HL-60 (cell line): Measurements from ENCODE around the gene ENTPD2.

Source experiments
- DNase-seq, 2 experiments: peaks; one replicate each; pipeline ENCODE4 v3.0.0-alpha.2; 2010 to 2020; ENCODE audit warnings: low read depth in 1 of 2, low spot score in 1 of 2
- H3K27ac ChIP-seq: fragments of 250-450 bp; sonication (Bioruptor Pico); replicated peaks from 2 replicates; pipeline ENCODE4 v1.5.1; 2020; ENCODE audit warnings: mild to moderate bottlenecking, moderate library complexity
- H3K27me3 ChIP-seq: fragments of 250-450 bp; sonication (Bioruptor Pico); 2 replicates; pipeline ENCODE4 v1.5.1; 2021; ENCODE audit warnings: mild to moderate bottlenecking, moderate library complexity; ENCODE audit not compliant: insufficient read depth, poor library complexity, severe bottlenecking
- H3K4me3 ChIP-seq: replicated peaks from 2 replicates; pipeline ENCODE4 v1.5.1; 2011; ENCODE audit warnings: mild to moderate bottlenecking, control low read depth, low read length; ENCODE audit not compliant: insufficient read depth
- GABPA ChIP-seq: IDR thresholded peaks from 2 replicates; pipeline ENCODE4 v1.6.1; 2012; ENCODE audit warnings: low read depth
- POLR2AphosphoS5 ChIP-seq: IDR thresholded peaks from 2 replicates; pipeline ENCODE4 v1.6.1; 2012; ENCODE audit warnings: low read depth
- SPI1 ChIP-seq: IDR thresholded peaks from 2 replicates; pipeline ENCODE4 v1.6.1; 2012; ENCODE audit warnings: low read depth, mild to moderate bottlenecking, borderline replicate concordance
- TF ChIP-seq, protein P1 (sequence below): IDR thresholded peaks from one replicate; pipeline ENCODE4 v1.5.1; 2011; ENCODE audit warnings: low read length, control low read depth, inconsistent platforms; ENCODE audit not compliant: insufficient read depth
- TF ChIP-seq, protein P2 (sequence below): IDR thresholded peaks from 2 replicates; pipeline ENCODE4 v1.6.1; 2012; ENCODE audit warnings: low read depth; ENCODE audit not compliant: insufficient replicate concordance

Gene ENTPD2

DNA sequence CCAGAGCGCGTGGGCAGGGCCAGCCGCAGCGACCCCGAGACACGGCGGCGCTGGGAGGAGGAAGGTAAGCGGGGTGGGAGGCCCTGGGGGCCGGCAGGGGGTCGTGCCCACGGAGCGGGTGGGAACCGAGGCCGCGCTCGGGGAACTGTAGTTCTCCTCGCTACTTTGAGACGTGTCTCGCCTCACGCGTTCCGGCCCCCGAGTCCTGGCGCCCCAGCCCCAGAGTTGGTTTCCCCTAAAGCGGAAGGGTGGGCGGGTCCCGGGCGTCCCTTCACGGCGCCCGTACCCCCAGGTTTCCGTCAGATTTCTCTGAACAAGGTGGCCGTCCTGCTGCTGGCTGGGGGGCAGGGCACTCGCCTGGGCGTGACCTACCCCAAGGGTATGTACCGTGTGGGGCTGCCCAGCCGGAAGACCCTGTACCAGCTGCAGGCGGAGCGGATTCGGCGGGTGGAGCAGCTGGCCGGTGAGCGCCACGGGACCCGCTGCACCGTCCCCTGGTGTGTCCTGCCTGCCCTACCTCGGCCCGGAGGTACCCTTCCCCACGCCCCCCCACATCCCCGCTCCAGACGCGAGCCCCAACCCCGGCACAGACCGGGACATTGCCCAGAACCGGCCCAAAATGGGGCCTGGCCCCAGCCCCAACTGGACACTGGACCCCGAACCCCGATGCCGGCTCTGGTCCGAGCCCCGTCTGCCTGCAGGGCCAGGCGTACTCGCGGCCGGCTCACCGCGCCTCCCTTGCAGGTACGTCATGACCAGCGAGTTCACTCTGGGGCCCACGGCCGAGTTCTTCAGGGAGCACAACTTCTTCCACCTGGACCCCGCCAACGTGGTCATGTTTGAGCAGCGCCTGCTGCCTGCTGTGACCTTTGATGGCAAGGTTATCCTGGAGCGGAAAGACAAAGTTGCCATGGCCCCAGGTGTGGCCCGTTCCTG lies 24.2 kb upstream of the ENTPD2 start:
- H3K27ac ChIP-seq: no peak overlapping the region
- no peak for DNase-seq
- H3K27me3 ChIP-seq: peaks cover 10% of the 10 kb centered on the region
- H3K4me3 ChIP-seq: peak overlapping the region; percentile 60
- no peak for TF ChIP-seq POLR2AphosphoS5
- no peak for TF ChIP-seq SPI1
- TF ChIP-seq, protein P1, sequence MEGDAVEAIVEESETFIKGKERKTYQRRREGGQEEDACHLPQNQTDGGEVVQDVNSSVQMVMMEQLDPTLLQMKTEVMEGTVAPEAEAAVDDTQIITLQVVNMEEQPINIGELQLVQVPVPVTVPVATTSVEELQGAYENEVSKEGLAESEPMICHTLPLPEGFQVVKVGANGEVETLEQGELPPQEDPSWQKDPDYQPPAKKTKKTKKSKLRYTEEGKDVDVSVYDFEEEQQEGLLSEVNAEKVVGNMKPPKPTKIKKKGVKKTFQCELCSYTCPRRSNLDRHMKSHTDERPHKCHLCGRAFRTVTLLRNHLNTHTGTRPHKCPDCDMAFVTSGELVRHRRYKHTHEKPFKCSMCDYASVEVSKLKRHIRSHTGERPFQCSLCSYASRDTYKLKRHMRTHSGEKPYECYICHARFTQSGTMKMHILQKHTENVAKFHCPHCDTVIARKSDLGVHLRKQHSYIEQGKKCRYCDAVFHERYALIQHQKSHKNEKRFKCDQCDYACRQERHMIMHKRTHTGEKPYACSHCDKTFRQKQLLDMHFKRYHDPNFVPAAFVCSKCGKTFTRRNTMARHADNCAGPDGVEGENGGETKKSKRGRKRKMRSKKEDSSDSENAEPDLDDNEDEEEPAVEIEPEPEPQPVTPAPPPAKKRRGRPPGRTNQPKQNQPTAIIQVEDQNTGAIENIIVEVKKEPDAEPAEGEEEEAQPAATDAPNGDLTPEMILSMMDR: no peak
- TF ChIP-seq GABPA: no peak
- TF ChIP-seq, protein P2, sequence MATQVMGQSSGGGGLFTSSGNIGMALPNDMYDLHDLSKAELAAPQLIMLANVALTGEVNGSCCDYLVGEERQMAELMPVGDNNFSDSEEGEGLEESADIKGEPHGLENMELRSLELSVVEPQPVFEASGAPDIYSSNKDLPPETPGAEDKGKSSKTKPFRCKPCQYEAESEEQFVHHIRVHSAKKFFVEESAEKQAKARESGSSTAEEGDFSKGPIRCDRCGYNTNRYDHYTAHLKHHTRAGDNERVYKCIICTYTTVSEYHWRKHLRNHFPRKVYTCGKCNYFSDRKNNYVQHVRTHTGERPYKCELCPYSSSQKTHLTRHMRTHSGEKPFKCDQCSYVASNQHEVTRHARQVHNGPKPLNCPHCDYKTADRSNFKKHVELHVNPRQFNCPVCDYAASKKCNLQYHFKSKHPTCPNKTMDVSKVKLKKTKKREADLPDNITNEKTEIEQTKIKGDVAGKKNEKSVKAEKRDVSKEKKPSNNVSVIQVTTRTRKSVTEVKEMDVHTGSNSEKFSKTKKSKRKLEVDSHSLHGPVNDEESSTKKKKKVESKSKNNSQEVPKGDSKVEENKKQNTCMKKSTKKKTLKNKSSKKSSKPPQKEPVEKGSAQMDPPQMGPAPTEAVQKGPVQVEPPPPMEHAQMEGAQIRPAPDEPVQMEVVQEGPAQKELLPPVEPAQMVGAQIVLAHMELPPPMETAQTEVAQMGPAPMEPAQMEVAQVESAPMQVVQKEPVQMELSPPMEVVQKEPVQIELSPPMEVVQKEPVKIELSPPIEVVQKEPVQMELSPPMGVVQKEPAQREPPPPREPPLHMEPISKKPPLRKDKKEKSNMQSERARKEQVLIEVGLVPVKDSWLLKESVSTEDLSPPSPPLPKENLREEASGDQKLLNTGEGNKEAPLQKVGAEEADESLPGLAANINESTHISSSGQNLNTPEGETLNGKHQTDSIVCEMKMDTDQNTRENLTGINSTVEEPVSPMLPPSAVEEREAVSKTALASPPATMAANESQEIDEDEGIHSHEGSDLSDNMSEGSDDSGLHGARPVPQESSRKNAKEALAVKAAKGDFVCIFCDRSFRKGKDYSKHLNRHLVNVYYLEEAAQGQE: no peak

DNA sequence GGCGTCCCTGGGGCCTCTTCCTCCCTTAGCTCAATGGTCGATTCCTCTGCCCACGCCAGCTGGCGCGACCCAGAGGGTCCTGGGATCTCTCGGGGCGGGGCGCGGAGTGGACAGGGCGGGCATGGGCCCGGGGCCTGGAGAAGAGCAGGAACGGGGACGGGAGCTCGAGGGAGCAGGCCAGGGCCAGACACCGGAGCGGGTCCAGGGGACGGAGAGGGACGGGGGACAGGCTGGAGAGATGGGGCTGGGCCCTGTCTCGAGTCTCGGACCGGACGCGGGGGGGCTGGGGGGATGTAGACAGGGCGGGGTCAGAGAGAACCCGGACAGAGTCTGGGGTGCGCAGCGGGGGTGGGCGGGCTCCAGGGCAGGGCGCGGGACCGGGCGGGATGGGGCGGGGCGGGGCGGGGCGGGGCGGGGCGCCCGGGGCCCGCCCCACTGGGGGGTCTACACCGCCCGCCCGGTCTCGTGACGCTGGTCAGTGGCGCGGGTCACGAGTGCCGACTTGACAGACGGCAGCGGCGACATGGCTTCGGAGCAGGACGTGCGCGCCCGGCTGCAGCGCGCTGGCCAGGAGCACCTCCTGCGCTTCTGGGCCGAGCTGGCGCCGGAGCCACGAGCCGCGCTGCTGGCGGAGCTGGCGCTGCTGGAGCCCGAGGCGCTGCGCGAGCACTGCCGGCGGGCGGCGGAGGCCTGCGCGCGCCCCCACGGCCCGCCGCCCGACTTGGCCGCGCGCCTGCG lies 23.3 kb upstream of the ENTPD2 start, which contains the start of gene UAP1L1:
Gene UAP1L1 (plus strand): TSS at position 508 of the 738 bp plus-strand sequence. CDS start 16 bp downstream, at position 524.
- TF ChIP-seq SPI1 (no peak), POLR2AphosphoS5 (no peak), GABPA (no peak)
- TF ChIP-seq, protein P1: no peak
- TF ChIP-seq, protein P2: no peak
- DNase-seq: peak in 1 of 2 experiments; percentile 66
- peak within 1 kb of the TSS; percentile 60 for H3K4me3 ChIP-seq
- H3K27me3 ChIP-seq: peaks cover 10% of the 10 kb centered on the region
- no peak within 1 kb of the TSS for H3K27ac ChIP-seq

DNA sequence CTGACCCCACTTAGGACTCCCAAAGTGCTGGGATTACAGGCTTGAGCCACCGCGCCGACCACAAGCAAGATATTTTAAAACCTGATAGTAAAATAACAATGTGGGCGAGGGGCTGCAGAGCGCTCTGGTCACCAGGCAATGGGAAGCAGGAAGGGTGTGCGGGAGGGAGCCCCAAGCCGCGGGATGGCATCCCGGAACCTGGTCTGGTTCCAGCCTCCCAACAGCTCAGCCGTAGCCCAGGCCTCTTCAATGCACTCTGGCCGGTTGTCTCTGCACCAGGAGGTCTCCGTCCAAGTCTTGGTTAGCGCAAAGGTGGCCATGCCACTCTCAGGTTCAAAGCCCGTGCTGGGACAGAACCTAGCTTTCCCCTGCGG lies 22.8 kb upstream of the ENTPD2 start:
- no peak overlapping the region for H3K4me3 ChIP-seq
- peaks cover 10% of the 10 kb centered on the region for H3K27me3 ChIP-seq

More for the DNA sequence above, 22.8 kb upstream of the ENTPD2 start:
- DNase-seq: no peak
- TF ChIP-seq, protein P2: no peak
- no peak for TF ChIP-seq GABPA
- no peak for TF ChIP-seq SPI1
- TF ChIP-seq, protein P1: no peak
- TF ChIP-seq POLR2AphosphoS5: no peak
- H3K27ac ChIP-seq: no peak overlapping the region
